ENCODE data around the gene SHQ1. TPM values are rescaled to one million over a fixed set of nuclear protein-coding genes. Genes with fewer than 3 reads are reported as not detected.

Gene SHQ1
- total and polyA plus RNA-seq, 11 donors, result 7.2 to 26.0 (median 19.9) TPM

DNA sequence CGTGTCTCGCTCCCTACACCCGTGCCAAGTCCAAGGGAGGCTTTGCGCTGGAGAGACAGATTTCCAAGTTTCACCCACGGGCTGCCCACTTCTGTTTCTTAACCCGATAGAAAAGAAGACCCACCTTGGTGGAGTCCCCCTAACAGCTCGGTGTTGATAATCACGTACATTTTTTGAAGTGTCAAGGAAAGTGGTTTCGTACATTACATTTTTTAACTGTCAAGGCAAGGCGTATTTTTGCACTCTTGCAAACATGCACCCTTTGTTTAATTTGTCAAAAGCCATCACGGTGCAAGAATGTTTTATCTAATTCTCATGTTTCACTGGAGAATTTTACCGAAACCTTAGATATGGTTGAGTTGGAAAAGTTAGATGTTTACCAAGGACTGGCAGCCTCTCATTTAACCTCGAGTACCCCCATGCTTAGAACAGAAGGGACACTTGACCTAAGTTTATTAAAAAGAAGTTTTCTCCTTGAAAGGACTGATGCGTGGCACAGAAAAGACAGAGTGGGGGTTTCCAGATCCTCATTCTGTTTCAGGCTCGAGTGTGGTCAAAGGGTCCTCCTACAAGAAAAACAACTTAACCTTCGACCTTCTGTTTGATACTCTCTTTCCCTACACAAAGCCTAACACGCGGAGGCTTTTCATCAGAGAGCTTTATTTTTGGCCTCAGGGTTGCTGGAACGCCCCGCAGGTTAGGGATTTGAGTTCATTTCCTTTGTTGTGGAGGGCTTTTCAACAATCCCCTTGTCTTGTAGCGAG lies 40.5 kb upstream of the SHQ1 start:
- H3K4me1 ChIP-seq, result peaks cover 0 to 49% (median 21%) of the 10 kb centered on the region in 12 donors
- intact Hi-C loops (cut with DNase I), result loop anchor here in 1 of 10 donors (5.0 kb wide), 1 partner anchor 41 kb away; the partner anchor contains the start of gene SHQ1
- H3K4me3 ChIP-seq, result peak overlapping the region; percentile 26 to 78 (median 54)

DNA sequence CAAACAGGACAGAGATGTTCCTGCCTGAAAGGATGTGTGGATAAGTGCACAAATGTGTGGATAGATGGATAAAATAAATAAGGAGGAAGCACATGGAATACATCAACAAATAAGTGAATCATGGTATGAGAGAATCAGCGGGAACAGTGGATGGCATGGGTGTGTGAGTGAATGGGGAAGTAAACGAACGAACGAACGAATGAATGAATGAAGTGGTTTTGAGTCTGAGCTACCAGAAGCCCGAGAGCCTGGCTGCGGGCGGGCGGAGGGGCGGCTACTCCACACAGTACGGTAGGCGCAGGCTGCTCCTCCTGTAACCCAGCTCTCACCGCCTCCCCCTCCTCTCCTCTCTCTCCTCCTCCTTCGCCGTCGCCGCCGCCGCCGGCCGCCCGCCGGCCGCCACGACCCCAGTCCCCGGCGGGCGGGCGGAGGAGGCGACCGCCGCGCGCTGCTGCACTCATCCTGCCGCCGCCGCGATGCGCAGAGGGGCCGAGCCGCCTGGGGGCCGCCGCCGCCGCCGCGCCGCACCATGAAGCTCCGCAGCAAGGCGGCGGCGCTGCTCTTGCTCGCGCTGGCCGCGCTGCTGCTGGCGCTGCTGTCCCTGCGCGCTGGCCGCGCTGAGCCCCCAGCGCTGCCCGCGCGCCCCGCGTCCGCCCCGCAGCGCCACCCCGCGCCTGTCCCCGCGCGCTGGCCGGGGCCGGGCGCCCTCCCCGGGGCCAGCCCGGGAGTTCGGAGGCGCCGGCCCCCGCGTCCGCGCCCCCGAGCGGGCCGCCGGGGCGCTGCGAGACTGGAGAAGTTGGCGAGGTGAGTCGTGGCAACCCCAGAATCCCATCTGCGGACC lies 39.7 kb upstream of the SHQ1 start, which contains the start of gene GXYLT2:
GXYLT2 (plus strand) TSS at position 342 of the 841 bp plus-strand sequence; CDS start at position 530, 188 bp downstream.
- peak; percentile 81 to 89 (median 84) for ATAC-seq
- Histone ChIP-seq H3K36me3 (no peaks in the 10 kb centered on the region), H3K27me3 (peaks cover 0 to 16% (median 0%) of the 10 kb centered on the region in 9 donors), H3K4me1 (peaks cover 0 to 45% (median 21%) of the 10 kb centered on the region in 12 donors), H3K27ac (peak within 1 kb of the TSS in 11 of 12 donors; percentile 46 to 77 (median 69)), H3K9me3 (peaks cover 0 to 5% (median 0%) of the 10 kb centered on the region in 12 donors), H3K4me3 (peak within 1 kb of the TSS; percentile 26 to 78 (median 56))
- TF ChIP-seq, protein P1, sequence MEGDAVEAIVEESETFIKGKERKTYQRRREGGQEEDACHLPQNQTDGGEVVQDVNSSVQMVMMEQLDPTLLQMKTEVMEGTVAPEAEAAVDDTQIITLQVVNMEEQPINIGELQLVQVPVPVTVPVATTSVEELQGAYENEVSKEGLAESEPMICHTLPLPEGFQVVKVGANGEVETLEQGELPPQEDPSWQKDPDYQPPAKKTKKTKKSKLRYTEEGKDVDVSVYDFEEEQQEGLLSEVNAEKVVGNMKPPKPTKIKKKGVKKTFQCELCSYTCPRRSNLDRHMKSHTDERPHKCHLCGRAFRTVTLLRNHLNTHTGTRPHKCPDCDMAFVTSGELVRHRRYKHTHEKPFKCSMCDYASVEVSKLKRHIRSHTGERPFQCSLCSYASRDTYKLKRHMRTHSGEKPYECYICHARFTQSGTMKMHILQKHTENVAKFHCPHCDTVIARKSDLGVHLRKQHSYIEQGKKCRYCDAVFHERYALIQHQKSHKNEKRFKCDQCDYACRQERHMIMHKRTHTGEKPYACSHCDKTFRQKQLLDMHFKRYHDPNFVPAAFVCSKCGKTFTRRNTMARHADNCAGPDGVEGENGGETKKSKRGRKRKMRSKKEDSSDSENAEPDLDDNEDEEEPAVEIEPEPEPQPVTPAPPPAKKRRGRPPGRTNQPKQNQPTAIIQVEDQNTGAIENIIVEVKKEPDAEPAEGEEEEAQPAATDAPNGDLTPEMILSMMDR (IDR thresholded peaks at IDR 0.05), result peak in 2 of 12 donors; percentile 7 to 11
- no peak for TF ChIP-seq POLR2A (IDR thresholded peaks at IDR 0.05)
- intact Hi-C loops (cut with DNase I), result loop anchor here in 1 of 10 donors (5.0 kb wide), 1 partner anchor 41 kb away; the partner anchor contains the start of gene SHQ1
- WGBS, 4 donors, result 0 to 1% (median 1%) methylated on average over 12 to 96 of the region's 96 CpGs
- DNase-seq, result peak; percentile 70 to 84 (median 80)

More for the DNA sequence above, 40.5 kb upstream of the SHQ1 start:
- Histone ChIP-seq H3K36me3 (no peaks in the 10 kb centered on the region), H3K9me3 (no peaks in the 10 kb centered on the region), H3K27ac (peak overlapping the region in 11 of 12 donors; percentile 46 to 77 (median 69)), H3K27me3 (peaks cover 0 to 16% (median 0%) of the 10 kb centered on the region in 9 donors)
- DNase-seq, result peak in 2 of 5 donors; percentile 25 to 47
- TF ChIP-seq, protein P1 (IDR thresholded peaks at IDR 0.05), result no peak
- no peak for TF ChIP-seq POLR2A (IDR thresholded peaks at IDR 0.05)
- WGBS, 4 donors, result 8 to 15% (median 10%) methylated on average over 17 to 21 of the region's 21 CpGs
- ATAC-seq, result no peak

DNA sequence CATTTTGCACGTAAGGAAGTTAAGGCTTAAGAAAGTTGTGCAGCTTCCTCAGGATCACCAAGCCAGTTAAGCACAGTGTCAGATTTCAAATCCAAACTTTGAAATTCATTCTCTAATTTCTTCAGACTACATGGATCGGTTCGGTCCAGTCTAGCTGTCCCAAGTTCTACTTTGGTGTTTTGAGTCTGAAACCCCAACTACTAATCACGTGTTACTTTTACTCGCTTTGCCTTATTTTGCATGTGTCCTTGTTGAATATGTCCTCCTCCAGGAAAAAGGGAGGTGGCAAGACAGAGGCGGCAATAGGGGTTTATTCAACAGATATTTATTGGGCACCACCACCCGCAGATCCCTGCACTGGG lies 39.1 kb upstream of the SHQ1 start:
- WGBS, 4 donors, result 1 to 3% (median 2%) methylated on average over 7 of the region's 7 CpGs
- ATAC-seq (peak in 1 of 4 donors; percentile 2), DNase-seq (no peak)
- Histone ChIP-seq H3K4me3 (peak overlapping the region; percentile 23 to 78 (median 56)), H3K27ac (peak overlapping the region in 10 of 12 donors; percentile 9 to 77 (median 48)), H3K9me3 (peaks cover 0 to 5% (median 0%) of the 10 kb centered on the region in 12 donors), H3K27me3 (peaks cover 0 to 16% (median 0%) of the 10 kb centered on the region in 9 donors), H3K4me1 (peaks cover 0 to 39% (median 19%) of the 10 kb centered on the region in 12 donors), H3K36me3 (no peaks in the 10 kb centered on the region)
- intact Hi-C loops (cut with DNase I), result loop anchor here in 1 of 10 donors (5.0 kb wide), 1 partner anchor 40 kb away; the partner anchor contains the start of gene SHQ1
- no peak for TF ChIP-seq POLR2A (IDR thresholded peaks at IDR 0.05)
- TF ChIP-seq, protein P1 (IDR thresholded peaks at IDR 0.05), result no peak

All from heart left ventricle (tissue), 16 donors.